ENCODE results near the gene INTS13.
"Not testable (repeated sequence)": the region's sequence is repeated elsewhere in the genome, so short reads cannot be mapped to it uniquely, and the experiment has no call there.

The INTS13 gene

DNA sequence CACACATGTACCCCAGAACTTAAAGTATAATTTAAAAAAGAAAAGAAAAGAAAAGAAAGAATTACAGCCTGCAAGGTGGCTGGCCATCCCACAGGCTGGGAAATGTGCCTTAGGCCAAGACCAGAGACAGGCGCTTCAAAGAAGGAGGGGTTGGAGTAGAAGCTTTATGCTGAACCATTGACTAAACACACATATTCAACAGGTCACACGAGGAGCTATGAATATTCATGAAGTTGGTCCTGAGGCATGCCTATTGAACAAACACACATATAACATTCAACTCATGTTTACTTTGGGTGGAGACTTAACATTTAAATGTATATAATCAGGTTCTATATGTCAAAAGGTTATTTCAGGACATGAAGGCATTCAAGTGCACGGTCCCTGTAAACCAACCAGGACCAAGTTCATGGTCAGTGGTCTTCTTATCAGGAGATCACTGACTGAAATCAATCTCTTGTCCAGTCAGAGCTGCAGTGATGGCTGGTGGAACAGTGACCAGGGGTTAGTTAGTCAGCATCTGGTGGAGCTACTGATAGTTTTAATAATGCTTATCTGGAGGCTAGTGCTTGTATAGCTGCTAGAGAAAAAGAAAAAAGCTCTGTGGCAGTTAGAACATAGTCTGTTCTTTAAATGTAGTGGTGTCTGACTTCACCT lies 69.2 kb downstream of the INTS13 start:
- no peak for DNase-seq

- no peak for DNase-seq
Observed at GRCh38 chr12:26867080-26867479, 70.7 kb downstream of the INTS13 start.

DNA sequence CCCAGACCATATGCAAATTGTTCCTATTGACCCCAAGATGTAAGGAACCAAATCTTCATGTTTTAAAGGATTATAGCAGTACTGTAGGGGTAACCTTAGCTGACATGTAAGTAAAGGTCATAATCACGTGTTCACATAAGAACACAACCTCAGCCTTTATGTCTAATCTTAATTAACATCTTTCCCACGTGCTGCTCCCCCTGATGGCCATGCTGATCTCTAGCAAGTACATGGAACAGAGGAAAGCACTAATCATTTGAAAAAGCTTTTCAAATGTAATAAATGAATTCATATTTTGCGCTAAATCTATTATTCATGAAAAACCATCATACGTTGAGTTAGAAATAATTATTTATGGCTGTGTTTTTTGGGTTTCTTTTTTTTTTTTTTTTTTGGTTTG lies 74.3 kb downstream of the INTS13 start:
- no peak for DNase-seq

GRCh38 chr12:26862787-26863186 lies 75.0 kb downstream of the INTS13 start:
- not testable (repeated sequence) for DNase-seq

DNA sequence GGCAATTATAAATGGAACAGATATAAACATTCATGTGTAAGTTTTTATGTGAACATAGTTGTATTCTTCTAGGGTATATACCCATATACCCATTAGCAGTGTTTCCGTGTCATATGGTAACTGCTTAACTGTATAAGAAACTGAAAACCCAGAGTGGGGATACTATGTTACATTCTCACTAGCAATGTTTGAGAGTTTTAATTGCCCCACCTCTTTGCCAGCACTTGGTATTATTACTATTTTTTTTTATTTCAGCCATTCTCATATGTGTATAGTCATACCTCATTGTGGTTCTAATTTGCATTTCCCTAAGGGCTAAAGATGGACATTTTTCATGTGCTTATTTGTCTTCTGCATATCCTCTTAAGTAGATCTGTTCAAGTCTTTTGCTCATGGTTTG lies 76.1 kb downstream of the INTS13 start:
- no peak for DNase-seq

DNA sequence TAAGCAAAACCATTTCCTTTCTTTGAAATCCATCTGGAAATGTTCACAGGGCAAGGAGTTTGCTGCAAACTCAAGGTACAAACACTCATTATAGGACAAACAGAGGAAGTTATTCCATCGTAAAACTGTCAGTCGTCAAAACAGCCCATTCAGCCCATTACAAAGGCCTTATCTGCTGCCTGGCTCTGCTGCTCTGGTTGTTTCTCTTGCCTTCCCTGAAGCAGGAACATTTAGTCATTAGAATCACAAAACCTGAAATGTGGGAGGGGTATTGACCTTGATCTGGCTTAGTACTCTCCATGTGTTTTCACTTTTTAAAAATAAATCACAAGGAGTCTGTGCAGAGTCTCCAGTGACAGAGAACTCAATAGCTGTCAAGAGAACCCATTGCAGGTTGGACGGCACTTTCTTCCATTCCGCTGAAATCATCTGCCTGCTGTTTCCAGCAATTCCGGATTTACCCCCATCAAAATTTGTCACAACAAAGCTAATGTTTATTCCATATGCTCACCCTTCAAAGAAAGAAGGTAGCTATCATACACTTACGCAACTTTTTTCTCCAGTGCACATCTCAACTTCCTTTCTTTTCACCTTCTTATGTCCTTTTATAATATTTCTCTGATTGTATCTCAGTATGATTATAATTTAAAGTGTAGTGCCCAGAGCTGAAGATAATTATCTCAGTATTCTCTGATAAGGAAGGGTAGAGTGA lies 80.2 kb downstream of the INTS13 start:
- no peak for DNase-seq

DNA sequence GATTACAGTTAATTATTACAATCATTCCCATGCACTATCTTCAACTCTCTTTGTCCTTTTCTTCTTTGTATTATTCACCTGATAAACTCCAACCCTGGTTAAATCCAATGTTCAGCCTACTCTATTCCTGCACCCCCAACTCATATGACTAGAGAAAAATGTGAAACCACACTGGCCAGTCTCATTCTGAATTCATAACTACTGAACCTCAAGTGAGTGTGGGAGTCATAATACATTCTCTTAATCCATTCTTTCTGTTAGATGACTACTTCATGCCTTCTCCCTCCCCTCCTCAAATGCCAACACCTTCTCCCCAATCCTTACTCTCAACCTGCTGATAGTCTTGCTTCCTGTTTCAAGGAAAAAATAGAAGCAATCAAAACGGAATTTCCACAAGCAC lies 82.4 kb downstream of the INTS13 start:
- DNase-seq, result no peak

Data from cortex of kidney (tissue), 1 donor.